PFSK-1 (cell line): Measurements from ENCODE around the gene MAP4K5.

Source experiments
- FOXP2 ChIP-seq: optimal IDR thresholded peaks from 2 replicates; pipeline ENCODE3; 2011; ENCODE audit warnings: borderline replicate concordance, control low read depth, inconsistent platforms; ENCODE audit not compliant: insufficient read depth; ENCODE audit errors: extremely low read length, extremely low read depth
- POLR2AphosphoS5 ChIP-seq: IDR thresholded peaks from 2 replicates; pipeline ENCODE4 v1.6.1; 2012; ENCODE audit warnings: low read depth, mild to moderate bottlenecking, control low read depth, low read length, moderate library complexity
- REST ChIP-seq, 2 experiments: IDR thresholded peaks; 2 replicates each; pipeline versions ENCODE4 v1.6.1 to v1.8.0; 2011 to 2012; ENCODE audit warnings: low read depth in 2 of 2, low read length in 2 of 2, control low read depth in 1 of 2, inconsistent platforms in 1 of 2, mild to moderate bottlenecking in 1 of 2, moderate library complexity in 1 of 2; ENCODE audit not compliant: insufficient read depth in 1 of 2
- SIN3A ChIP-seq: IDR thresholded peaks from 2 replicates; pipeline ENCODE4 v1.6.1; 2012; ENCODE audit warnings: mild to moderate bottlenecking, low read length, moderate library complexity, borderline replicate concordance; ENCODE audit not compliant: insufficient read depth
- TAF1 ChIP-seq: IDR thresholded peaks from 2 replicates; pipeline ENCODE4 v1.6.1; 2012; ENCODE audit warnings: low read length, control low read depth, borderline replicate concordance; ENCODE audit not compliant: insufficient read depth

Gene MAP4K5

GRCh38 chr14:50397390-50398188 is 134.8 kb downstream of the MAP4K5 start:
- TF ChIP-seq REST (IDR thresholded peaks at IDR 0.05; ENCODE audit: insufficient read depth in 1 of 2, low read depth in 2 of 2, low read length in 2 of 2) (no peak), FOXP2 (no peak), POLR2AphosphoS5 (no peak), SIN3A (no peak), TAF1 (no peak)

DNA sequence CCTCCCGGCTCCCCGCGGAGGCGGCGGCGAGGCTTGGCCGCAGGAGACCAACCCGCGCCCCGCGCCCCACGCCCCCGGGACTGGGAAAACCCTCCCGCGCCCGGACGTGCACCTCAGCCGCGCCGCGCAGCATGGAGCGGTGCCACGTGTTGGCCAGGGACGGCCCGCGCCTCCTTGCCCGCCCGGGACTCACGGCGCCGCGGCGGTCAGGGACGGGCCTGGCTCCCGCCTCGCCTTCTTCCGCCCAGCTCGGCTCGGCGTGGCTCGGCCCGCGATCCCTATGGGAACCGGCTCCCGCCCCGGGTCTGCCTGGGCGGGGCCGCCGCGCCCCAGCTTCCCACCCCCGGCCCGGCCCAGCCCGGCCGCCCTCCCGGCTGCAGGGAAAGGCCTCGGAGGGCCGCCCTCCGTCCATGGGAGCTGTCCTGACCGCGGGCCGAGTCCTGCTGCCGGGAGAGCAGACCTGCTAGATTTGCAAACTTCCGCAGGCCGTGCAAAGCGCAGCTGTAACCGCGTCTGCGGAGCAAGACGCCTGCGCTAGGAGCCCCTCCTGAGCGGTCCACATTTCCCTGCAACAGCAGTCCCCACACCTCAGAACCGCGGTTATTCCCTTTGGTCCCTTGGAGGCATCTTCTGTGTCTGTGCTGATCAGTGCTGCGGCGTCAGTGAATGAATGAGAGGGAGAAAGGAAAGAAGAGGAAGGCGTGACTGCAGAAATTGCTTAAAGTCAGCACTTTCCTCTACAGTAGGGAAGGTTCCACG is 135.6 kb downstream of the MAP4K5 start, which contains the start of gene CDKL1:
CDKL1 (minus strand) TSS at position 251 of the 759 bp plus-strand sequence. CDS start 1,013 bp downstream, outside the sequence.
- TF ChIP-seq FOXP2 (no peak), REST (IDR thresholded peaks at IDR 0.05; ENCODE audit: insufficient read depth in 1 of 2, low read depth in 2 of 2, low read length in 2 of 2) (no peak), SIN3A (no peak), TAF1 (no peak), POLR2AphosphoS5 (no peak)

- no peak for TF ChIP-seq POLR2AphosphoS5
- TF ChIP-seq TAF1, result no peak
- TF ChIP-seq FOXP2, result no peak
- TF ChIP-seq REST (IDR thresholded peaks at IDR 0.05; ENCODE audit: insufficient read depth in 1 of 2, low read depth in 2 of 2, low read length in 2 of 2), result no peak
- TF ChIP-seq SIN3A, result no peak
Observed at GRCh38 chr14:50395448-50395847, 136.9 kb downstream of the MAP4K5 start.

DNA sequence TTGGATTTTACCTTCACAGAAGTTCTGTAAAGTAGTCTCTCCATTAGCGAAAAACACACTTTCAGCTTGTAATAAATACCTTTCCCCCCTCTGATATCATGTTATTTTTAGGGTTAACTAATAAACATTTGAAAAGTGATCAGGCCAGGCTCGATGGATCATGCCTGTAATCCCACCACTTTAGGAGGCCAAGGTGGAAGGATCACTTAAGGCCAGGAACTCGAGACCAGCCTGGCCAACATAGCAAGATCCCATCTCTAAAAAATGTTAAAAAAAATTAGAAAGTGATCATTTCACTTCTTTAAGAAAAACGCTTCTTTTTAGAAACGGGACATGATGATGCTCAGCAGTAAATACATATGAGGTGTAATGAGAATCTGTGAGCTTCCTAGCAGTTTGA is 137.7 kb downstream of the MAP4K5 start:
- TF ChIP-seq FOXP2, result no peak
- TF ChIP-seq SIN3A, result no peak
- TF ChIP-seq POLR2AphosphoS5, result no peak
- TF ChIP-seq TAF1, result no peak
- TF ChIP-seq REST (IDR thresholded peaks at IDR 0.05; ENCODE audit: insufficient read depth in 1 of 2, low read depth in 2 of 2, low read length in 2 of 2), result no peak
